GM21723 (cell line): Measurements from ENCODE around the gene PDIA2.
"Not testable (repeated sequence)": the region's sequence is repeated elsewhere in the genome, so short reads cannot be mapped to it uniquely, and the experiment has no call there.

Source experiments
- ATAC-seq: cut with Tn5 transposase; IDR thresholded peaks from one replicate; pipeline ENCODE4 v1.9.1; 2021; ENCODE audit warnings: mild to moderate bottlenecking, moderate library complexity; ENCODE audit not compliant: unreplicated experiment

Gene PDIA2

DNA sequence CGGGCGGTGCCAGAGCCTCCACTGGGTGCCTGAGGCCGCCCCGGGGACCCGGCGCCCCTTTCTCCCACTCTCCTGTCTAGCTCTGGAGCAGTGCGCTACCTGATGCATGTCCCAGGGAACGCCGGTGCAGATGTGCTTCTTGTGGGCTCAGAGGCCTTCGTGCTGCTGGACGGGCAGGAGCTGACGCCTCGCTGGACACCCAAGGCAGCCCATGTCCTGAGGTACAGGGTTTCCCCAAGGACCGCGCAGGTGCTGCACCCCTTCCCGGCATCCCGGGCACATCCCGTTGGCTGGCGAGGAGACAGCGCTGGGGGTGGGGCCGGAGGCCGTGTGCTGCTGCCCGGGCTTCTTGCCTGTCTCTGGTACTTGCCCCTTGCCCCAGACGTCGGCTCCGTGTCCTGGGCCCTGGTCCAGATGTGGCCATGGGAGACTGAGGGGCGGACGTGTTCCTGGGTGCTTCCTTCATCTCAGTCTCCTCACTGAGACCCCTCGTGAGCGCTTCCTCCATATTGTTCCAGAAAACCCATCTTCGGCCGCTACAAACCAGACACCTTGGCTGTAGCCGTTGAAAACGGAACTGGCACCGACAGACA is 19.7 kb upstream of the PDIA2 start:
- ATAC-seq: no peak

- no peak for ATAC-seq
These were observed 19.0 kb upstream of the PDIA2 start for GRCh38 chr16:263944-264343.

- ATAC-seq: no peak
These were observed 18.5 kb upstream of the PDIA2 start for GRCh38 chr16:264440-264951.

DNA sequence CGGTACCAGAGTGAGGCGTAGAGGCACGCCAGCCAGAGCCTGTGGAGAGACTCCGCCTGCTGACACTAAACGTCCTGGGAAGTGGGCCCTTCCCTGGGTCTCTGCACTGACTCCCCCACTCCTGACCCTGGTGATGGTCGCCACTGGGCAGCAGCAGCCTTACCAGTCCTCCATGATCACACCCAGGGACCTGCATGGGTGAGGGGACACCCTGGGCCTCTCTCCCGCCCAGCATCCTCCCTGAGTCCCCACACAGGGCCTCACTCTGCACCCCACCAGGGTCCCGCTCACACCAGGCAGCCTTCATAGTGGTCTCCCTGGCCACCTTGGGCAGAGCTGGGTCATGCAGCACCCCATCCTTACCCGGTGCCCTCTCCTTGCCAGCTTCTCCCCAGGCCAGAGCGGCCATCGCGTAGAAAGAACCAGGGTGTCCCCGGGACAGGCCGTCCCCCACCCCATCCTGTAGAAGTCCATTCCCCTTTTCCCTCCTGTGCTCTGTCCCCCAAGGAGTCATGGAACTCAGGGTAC is 17.9 kb upstream of the PDIA2 start:
- no peak for ATAC-seq

GRCh38 chr16:265711-266110 is 17.3 kb upstream of the PDIA2 start:
- no peak for ATAC-seq

GRCh38 chr16:266258-267164 is 16.5 kb upstream of the PDIA2 start:
- ATAC-seq: no peak

DNA sequence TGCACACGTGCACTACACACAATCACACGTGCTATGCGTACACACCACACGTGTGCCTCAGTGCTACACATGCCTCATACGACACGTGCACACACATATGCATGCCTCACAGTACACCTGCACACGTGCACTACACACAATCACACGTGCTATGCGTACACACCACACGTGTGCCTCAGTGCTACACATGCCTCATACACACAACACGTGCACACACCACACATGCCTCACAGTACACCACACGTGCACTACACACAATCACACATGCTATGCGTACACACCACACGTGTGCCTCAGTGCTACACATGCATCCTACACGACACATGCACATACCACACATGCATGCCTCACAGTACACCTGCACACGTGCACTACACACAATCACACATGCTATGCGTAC is 15.4 kb upstream of the PDIA2 start:
- not testable (repeated sequence) for ATAC-seq

DNA sequence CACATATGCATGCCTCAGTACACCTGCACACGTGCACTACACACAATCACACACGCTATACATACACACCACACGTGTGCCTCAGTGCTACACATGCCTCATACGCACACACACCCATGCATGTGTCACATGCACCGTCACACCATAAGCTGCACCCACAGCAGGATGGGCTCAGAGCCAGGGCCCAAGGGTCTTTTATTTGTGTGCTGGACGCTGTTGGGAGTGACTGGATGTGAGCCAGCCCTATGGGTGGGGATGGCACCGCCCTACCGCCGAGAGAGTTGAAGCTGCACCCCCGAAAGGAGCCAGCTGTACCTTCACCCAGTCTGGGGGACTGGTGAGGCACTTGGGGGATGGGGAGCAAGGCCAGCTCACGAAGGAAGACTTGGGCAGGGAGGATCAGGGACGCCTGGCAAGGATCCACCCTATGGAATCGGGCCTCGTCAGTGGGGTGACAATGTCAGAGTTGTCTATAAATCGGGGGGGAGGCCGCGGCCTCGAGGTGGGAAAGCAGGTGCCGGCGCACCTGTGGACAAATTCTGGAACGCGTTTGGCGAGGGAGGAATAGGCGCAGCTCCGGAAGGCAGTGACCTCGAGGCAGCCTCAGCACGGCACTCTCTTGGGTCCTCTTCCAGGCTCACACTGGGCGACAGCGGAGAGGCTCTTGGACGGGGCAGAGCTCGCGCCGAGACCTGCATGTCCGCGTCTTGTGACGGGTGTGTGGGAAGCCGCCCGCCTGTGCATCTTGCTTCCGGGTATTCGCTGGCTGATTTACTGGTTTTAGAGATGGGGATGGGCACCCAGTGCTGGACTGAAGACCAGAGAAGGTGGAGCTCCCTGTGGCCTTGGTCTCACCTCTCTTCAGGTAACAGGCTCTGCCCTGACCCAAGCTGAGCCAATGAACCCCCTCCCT is 14.6 kb upstream of the PDIA2 start:
- ATAC-seq: no peak

DNA sequence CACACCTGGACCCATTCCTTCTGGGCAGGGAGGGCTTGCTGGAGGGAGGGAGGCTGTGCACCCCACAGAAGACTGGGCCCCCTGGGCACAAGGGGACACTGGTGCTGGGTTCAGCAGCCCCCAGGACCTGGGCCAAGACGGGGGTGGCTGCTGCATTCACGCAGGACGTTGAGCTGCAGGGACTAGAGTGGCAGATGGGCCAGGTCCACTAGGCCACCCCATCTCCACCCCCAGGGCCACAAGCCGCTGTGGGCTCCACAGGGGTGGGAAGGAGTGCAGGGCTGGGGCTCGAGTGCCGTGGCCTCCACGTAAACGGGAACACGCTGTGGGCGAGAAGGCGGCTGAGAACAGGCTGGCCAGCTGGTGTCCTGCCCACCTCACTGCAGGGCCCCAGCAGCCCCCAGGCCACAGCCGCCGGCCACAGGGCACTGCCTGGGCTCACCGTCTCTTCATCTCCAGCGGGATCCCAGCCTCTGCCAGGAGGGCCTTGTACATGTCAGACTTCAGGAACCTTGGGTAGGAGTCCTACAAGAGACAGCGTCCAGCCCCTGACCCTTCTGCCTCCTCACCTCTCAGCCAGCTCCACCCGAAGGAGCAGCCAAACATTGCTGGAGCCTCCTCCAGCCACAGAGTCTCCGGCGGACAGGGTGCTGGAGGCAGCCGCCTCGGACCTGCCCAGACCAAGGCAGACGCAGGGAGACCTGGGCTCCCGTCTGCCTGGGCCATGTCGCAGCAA is 13.7 kb upstream of the PDIA2 start:
- no peak for ATAC-seq

DNA sequence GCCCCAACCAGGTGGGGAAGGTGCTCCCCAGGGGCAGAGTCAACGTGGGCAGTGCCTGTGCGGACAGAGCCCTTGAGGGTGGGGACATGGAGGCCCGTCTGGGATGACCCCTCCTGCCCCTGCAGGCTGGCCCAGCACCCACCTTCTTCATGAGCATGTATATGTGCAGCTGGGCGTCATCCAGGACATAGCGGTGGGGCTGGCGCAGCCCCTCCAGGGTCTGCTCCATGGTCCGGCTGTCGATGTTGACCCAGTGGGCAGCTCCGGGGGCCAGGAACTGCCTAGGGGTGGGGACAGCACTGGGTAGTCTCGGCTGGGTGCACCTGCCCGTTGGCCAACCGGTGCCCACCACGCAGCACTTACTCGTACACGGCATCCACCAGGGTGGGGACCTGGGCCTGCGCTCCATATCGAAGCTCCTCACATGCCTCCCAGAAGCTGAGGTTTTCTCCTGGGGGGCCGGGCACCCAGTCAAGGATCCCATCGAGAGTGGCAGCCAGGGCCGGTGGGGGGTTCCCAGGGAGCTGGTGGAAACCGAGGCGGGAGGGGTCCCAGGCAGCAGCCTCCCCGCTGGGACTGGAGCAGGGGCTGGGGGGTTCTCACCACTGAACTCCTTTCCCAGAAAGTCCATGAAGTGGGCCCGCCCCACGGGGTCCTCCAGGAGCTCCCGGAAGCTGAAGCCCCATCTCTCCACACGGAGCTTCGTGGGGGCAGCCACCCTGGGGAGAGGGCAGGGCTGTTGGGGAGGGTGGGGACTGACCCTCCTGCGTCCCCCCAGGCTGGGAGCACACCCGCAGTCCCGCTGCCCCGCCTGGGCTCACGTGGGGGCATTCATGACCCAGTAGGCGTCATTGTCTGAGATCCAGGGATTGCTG is 12.3 kb upstream of the PDIA2 start:
- ATAC-seq: no peak

DNA sequence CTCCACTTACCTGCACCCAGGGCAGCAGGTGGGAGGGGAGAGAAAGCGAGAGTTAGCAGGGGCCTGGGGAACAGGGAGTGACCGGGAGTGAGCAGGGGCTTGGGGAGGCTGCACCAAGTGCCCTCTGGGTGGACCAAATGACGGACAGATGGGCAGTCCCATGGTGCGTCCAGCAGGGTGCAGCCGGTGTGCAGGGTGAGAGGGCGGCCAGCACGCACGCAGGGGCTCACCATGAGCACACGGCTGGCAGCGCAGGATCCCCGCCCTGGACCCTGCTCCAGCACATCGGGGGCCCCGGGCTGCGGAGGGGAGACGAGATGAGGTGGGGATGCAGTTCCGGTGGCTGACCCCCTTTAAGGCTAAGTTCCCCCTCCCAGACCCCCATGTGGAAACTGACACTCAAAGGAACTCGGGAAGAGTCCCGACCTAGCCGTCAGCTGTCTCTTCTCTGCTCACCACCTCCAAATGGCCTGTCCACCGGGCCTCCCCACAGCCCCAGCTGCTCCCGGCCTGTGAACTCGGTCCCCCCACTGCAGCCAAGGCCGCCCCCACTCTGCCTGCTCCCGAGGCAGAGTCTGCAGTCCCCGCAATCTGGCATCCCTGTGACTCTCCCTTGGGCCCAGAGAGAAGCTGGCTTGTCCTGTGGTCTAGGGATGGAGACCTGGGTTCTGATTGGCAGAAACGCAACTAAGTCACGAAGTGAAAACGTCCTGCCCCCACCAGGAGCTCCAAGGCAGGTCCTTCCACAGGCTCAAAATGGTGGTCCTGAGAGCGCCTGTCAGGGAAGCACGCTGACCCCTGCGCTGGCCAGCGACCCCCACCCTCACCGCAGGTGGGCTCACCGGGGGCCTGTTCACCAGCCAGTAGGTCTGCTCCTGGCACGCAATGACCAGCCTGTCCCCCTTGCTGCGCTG is 10.1 kb upstream of the PDIA2 start:
- no peak for ATAC-seq

DNA sequence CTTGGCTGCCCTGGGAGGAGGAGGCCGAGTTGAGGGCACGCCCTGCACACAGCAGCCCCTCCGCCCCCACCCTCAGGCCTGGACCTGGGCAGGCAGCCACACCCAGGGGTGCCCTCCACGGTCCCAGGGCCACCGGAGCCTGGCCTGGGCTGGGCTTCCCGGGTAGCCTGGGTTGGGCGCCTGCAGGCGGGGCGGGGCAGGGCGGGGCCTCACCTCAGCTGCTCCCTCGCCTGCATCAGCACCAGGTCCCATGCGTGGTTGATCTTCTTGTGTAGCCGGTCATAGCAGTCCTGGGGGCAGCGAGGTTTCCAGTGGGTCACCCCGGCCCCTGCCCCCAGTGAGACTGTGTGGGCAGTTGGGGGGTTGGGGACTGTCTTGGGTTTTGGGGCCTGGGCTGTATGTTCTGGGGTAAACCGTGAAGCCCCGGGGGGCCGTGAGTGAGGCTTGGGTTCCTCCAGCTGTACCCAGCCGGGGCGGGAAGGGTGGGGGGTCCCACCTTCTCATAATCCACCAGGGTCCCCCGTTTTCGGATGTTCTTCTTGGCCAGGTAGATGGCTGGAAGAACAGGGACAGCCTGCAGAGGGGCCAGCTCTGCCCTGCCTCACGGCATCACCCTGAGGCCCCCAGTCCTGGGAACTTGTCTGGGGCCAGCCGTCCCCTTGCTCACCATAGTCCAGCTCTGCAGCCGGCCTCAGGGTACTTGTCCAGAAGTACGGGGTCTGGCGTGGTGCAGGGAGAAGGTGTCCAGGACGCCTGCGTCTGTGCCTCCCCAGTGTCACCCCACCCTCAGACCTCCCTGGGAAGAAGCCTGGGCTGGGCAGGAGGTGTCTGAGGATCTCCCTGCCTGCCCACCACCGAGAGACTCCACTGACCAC is 9.2 kb upstream of the PDIA2 start:
- no peak for ATAC-seq

DNA sequence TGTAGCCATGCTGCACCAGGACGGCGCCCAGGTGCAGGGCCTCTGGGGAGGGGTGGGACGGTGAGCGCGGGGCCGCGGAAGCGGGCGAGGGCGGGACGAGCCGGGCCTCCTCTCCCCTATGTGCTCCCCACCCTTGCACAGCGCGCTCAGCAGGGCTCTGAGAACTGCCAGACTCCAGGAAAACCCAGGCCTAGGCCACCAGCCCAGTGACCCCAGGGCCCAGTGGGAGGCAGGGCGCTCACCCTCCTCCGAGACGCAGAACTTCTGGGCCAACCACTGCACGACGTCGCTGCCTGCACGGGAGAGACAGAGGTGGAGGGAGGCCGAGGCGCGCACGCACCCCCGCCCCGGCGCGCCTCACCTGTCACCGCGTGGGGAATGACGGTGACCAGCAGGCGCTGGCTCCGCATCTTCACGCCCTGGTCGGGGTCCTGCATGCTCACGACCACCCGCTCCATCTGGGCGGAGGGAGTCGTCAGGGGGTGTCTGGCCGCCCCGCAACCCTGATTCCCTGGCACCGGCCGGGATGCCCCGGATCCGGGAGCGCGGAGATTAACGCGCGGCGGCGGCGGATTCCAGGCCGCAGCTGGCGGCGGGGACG is 7.8 kb upstream of the PDIA2 start:
- ATAC-seq: no peak

DNA sequence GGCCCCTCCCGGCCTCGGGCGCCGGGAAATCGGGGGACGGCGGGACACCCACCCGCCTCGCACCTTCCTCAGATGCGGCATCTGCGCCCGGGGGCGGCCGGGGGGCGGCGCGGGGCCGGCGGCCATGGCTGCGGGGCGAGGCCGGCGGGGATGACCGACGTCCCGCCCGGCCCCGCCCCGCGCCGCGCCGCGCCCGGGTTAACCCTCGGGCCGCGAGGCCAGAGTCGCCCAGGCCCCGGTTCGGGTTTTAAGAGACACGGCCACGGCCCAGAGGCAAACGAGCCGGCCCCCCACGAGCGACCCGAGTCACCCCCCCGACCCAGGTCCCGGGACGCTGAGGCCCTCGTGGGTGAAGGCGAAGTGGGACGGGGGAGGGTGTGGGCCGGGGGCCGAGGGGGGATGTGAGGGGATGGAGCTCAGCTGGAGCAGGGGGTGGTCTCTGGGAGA is 7.2 kb upstream of the PDIA2 start, which contains the start of gene RGS11:
TSS of gene RGS11 (minus strand) at position 159 of the 447 bp plus-strand sequence. CDS start at position 126, 33 bp downstream.
- no peak for ATAC-seq

- no peak for ATAC-seq
These were observed 6.4 kb upstream of the PDIA2 start for GRCh38 chr16:276426-277077.

- ATAC-seq: no peak
These were observed 4.0 kb upstream of the PDIA2 start for GRCh38 chr16:278863-279366.
